ENCODE measurements around the gene TMEM61.

DNA sequence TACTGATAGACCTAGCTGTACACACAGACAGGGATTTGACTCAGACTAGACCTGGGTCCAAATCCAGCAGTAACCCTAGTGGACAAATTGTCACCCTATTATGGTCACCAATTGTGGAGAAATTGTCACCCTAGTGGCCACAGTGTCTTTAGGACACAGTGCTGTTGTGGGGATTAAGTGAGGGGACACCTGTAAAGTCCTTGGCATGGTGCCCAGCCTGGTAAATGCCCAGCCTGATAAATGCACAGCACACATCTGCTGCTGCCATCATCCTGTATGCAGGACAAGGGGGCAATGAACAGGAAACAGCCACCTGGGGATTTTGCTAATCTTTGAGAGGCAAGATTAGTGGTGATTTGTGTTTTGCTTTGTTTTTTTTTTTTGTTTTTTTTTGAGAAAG lies 2.3 kb downstream of the TMEM61 start:
- TF ChIP-seq, protein P1, sequence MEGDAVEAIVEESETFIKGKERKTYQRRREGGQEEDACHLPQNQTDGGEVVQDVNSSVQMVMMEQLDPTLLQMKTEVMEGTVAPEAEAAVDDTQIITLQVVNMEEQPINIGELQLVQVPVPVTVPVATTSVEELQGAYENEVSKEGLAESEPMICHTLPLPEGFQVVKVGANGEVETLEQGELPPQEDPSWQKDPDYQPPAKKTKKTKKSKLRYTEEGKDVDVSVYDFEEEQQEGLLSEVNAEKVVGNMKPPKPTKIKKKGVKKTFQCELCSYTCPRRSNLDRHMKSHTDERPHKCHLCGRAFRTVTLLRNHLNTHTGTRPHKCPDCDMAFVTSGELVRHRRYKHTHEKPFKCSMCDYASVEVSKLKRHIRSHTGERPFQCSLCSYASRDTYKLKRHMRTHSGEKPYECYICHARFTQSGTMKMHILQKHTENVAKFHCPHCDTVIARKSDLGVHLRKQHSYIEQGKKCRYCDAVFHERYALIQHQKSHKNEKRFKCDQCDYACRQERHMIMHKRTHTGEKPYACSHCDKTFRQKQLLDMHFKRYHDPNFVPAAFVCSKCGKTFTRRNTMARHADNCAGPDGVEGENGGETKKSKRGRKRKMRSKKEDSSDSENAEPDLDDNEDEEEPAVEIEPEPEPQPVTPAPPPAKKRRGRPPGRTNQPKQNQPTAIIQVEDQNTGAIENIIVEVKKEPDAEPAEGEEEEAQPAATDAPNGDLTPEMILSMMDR (IDR thresholded peaks at IDR 0.05) = peak in 2 of 5 experiments; percentile 22 to 30
- no peak for TF ChIP-seq EP300 (IDR thresholded peaks at IDR 0.05; ENCODE audit: low read depth)
